ENCODE data around the gene FBXO41.
A peak's percentile ranks its signal among the peaks of the same experiment; 100 is the strongest.

The FBXO41 gene

GRCh38 chr2:73227086-73227485 lies 57.2 kb downstream of the FBXO41 start:
- DNase-seq: no peak
- in situ Hi-C loops (cut with HindIII; ENCODE audit: low pct_ligation_motif_present, low pct_unique_long_range_greater_than_20kb, low sequenced_read_pairs): no loop called here

GRCh38 chr2:73225513-73226360 lies 58.5 kb downstream of the FBXO41 start:
- in situ Hi-C loops (cut with HindIII; ENCODE audit: low pct_ligation_motif_present, low pct_unique_long_range_greater_than_20kb, low sequenced_read_pairs): no loop called here

GRCh38 chr2:73223821-73224220 lies 60.5 kb downstream of the FBXO41 start:
- in situ Hi-C loops (cut with HindIII; ENCODE audit: low pct_ligation_motif_present, low pct_unique_long_range_greater_than_20kb, low sequenced_read_pairs): no loop called here
- DNase-seq: no peak

More at GRCh38 chr2:73225513-73226360, 58.5 kb downstream of the FBXO41 start:
- DNase-seq: no peak

GRCh38 chr2:73218298-73218697 lies 66.0 kb downstream of the FBXO41 start:
- DNase-seq: no peak
- in situ Hi-C loops (cut with HindIII; ENCODE audit: low pct_ligation_motif_present, low pct_unique_long_range_greater_than_20kb, low sequenced_read_pairs): no loop called here

- in situ Hi-C loops (cut with HindIII; ENCODE audit: low pct_ligation_motif_present, low pct_unique_long_range_greater_than_20kb, low sequenced_read_pairs): no loop called here
Observed at GRCh38 chr2:73217826-73218225, 66.5 kb downstream of the FBXO41 start.

GRCh38 chr2:73217160-73217559 lies 67.1 kb downstream of the FBXO41 start:
- DNase-seq: no peak
- in situ Hi-C loops (cut with HindIII; ENCODE audit: low pct_ligation_motif_present, low pct_unique_long_range_greater_than_20kb, low sequenced_read_pairs): no loop called here

More at GRCh38 chr2:73217826-73218225, 66.5 kb downstream of the FBXO41 start:
- DNase-seq: no peak

- no peak for DNase-seq
- in situ Hi-C loops (cut with HindIII; ENCODE audit: low pct_ligation_motif_present, low pct_unique_long_range_greater_than_20kb, low sequenced_read_pairs): no loop called here
Observed at GRCh38 chr2:73215254-73215653, 69.0 kb downstream of the FBXO41 start.

- DNase-seq: peak; percentile 86
- in situ Hi-C loops (cut with HindIII; ENCODE audit: low pct_ligation_motif_present, low pct_unique_long_range_greater_than_20kb, low sequenced_read_pairs): no loop called here
Observed at GRCh38 chr2:73214120-73215035, 69.9 kb downstream of the FBXO41 start, which contains the start of gene SMYD5. SMYD5 (plus strand) TSS chr2:73214245; CDS start chr2:73214267, 22 bp downstream.

- in situ Hi-C loops (cut with HindIII; ENCODE audit: low pct_ligation_motif_present, low pct_unique_long_range_greater_than_20kb, low sequenced_read_pairs): no loop called here
Observed at GRCh38 chr2:73212448-73213176, 71.7 kb downstream of the FBXO41 start.

GRCh38 chr2:73212098-73212447 lies 72.2 kb downstream of the FBXO41 start:
- in situ Hi-C loops (cut with HindIII; ENCODE audit: low pct_ligation_motif_present, low pct_unique_long_range_greater_than_20kb, low sequenced_read_pairs): no loop called here
- no peak for DNase-seq

More at GRCh38 chr2:73212448-73213176, 71.7 kb downstream of the FBXO41 start:
- peak; percentile 74 for DNase-seq

- no peak for DNase-seq
- in situ Hi-C loops (cut with HindIII; ENCODE audit: low pct_ligation_motif_present, low pct_unique_long_range_greater_than_20kb, low sequenced_read_pairs): no loop called here
Observed at GRCh38 chr2:73210696-73211095, 73.6 kb downstream of the FBXO41 start.

- in situ Hi-C loops (cut with HindIII; ENCODE audit: low pct_ligation_motif_present, low pct_unique_long_range_greater_than_20kb, low sequenced_read_pairs): no loop called here
- DNase-seq: no peak
Observed at GRCh38 chr2:73210019-73210418, 74.3 kb downstream of the FBXO41 start.

GRCh38 chr2:73208258-73208657 lies 76.0 kb downstream of the FBXO41 start:
- DNase-seq: no peak
- in situ Hi-C loops (cut with HindIII; ENCODE audit: low pct_ligation_motif_present, low pct_unique_long_range_greater_than_20kb, low sequenced_read_pairs): no loop called here

- in situ Hi-C loops (cut with HindIII; ENCODE audit: low pct_ligation_motif_present, low pct_unique_long_range_greater_than_20kb, low sequenced_read_pairs): no loop called here
- DNase-seq: no peak
Observed at GRCh38 chr2:73205611-73206010, 78.7 kb downstream of the FBXO41 start.

Measured in ACHN (cell line).